Caco-2 (cell line): ENCODE measurements around the gene DISP3. TPM values are rescaled to one million over a fixed set of nuclear protein-coding genes. Genes with fewer than 3 reads are reported as not detected.
A peak's percentile ranks its signal among the peaks of the same experiment; 100 is the strongest.

ENCODE experiments used
- BruUV-seq: library from RNA; stranded (reverse); fragments of 400-500 nt; replicated peaks from 2 replicates; lab custom pipeline; 2021; lab: Mats Ljungman, UMichigan
- CTCF ChIA-PET: fragments of 300-600 bp; sonication (Branson Sonifier 250); formaldehyde crosslinking; loops from one replicate; lab custom pipeline; 2022; ENCODE audit warnings: antibody characterized with exemption; lab: Charles Lee
- POLR2A ChIA-PET: fragments of 300-600 bp; sonication (Branson Sonifier 250); formaldehyde crosslinking; loops from one replicate; lab custom pipeline; 2022; ENCODE audit warnings: antibody characterized with exemption; lab: Charles Lee
- DNase-seq, 2 experiments: peaks; one replicate each; pipeline versions ENCODE4 v3.0.0 to v3.0.0-alpha.2; 2020 to 2022
- H3K27me3 ChIP-seq: replicated peaks from 2 replicates; pipeline ENCODE4 v1.6.0; 2011; ENCODE audit warnings: low read length; ENCODE audit not compliant: control insufficient read depth, insufficient read depth
- H3K36me3 ChIP-seq: 2 replicates; pipeline ENCODE4 v1.5.1; 2011; ENCODE audit warnings: low read length; ENCODE audit not compliant: control insufficient read depth, insufficient read depth
- H3K4me1 ChIP-seq: fragments of 250-450 bp; sonication (Bioruptor Pico); 2 replicates; pipeline ENCODE4 v1.5.1; 2020; ENCODE audit warnings: mild to moderate bottlenecking
- H3K4me3 ChIP-seq: 2 replicates; pipeline ENCODE4 v1.5.1; 2011; ENCODE audit warnings: low read depth, mild to moderate bottlenecking, control low read depth, low read length
- H3K9me3 ChIP-seq: fragments of 250-450 bp; sonication (Bioruptor Pico); 2 replicates; pipeline ENCODE4 v1.5.1; 2020; ENCODE audit warnings: mild to moderate bottlenecking, moderate library complexity
- H3K27ac Mint-ChIP-seq: one replicate; pipeline ENCODE4 v1.8.0; 2022; ENCODE audit warnings: mixed read lengths; ENCODE audit not compliant: unreplicated experiment
- H3K27me3 Mint-ChIP-seq: one replicate; pipeline ENCODE4 v1.8.0; 2022; ENCODE audit warnings: mixed read lengths; ENCODE audit not compliant: insufficient read depth, unreplicated experiment
- H3K36me3 Mint-ChIP-seq: one replicate; pipeline ENCODE4 v1.8.0; 2022; ENCODE audit warnings: mild to moderate bottlenecking, mixed read lengths; ENCODE audit not compliant: insufficient read depth, unreplicated experiment
- H3K4me1 Mint-ChIP-seq: one replicate; pipeline ENCODE4 v1.8.0; 2022; ENCODE audit warnings: low read depth, mixed read lengths; ENCODE audit not compliant: unreplicated experiment
- H3K4me3 Mint-ChIP-seq: one replicate; pipeline ENCODE4 v1.8.0; 2022; ENCODE audit warnings: mild to moderate bottlenecking, moderate library complexity, mixed read lengths; ENCODE audit not compliant: unreplicated experiment
- H3K9me3 Mint-ChIP-seq: one replicate; pipeline ENCODE4 v1.8.0; 2022; ENCODE audit warnings: mixed read lengths; ENCODE audit not compliant: unreplicated experiment
- CTCF ChIP-seq, 2 experiments: fragments of 200-600 bp in 1 of 2; IDR thresholded peaks; 1 replicate in 1 of 2; 2 replicates in 1 of 2; pipeline versions ENCODE4 v1.5.1 to v1.8.0; 2011 to 2022; ENCODE audit warnings: antibody characterized with exemption in 1 of 2, control low read depth in 1 of 2, inconsistent platforms in 1 of 2, low read depth in 1 of 2, low read length in 1 of 2, mild to moderate bottlenecking in 1 of 2, moderate library complexity in 1 of 2; ENCODE audit not compliant: insufficient read depth in 1 of 2, severe bottlenecking in 1 of 2, unreplicated experiment in 1 of 2
- intact Hi-C: fragments of 100-400 bp; cut with micrococcal nuclease; formaldehyde crosslinking; loops from one replicate; pipeline ENCODE4 v1.10.0; 2022; ENCODE audit not compliant: unreplicated experiment
- total RNA-seq: library from RNA; stranded (reverse); gene quantifications from 2 replicates; pipeline ENCODE4 v1.2.3, GENCODE V29; 2022

Gene DISP3
- total RNA-seq, 1 experiment from 2014 or later, result 1.1 TPM

DNA sequence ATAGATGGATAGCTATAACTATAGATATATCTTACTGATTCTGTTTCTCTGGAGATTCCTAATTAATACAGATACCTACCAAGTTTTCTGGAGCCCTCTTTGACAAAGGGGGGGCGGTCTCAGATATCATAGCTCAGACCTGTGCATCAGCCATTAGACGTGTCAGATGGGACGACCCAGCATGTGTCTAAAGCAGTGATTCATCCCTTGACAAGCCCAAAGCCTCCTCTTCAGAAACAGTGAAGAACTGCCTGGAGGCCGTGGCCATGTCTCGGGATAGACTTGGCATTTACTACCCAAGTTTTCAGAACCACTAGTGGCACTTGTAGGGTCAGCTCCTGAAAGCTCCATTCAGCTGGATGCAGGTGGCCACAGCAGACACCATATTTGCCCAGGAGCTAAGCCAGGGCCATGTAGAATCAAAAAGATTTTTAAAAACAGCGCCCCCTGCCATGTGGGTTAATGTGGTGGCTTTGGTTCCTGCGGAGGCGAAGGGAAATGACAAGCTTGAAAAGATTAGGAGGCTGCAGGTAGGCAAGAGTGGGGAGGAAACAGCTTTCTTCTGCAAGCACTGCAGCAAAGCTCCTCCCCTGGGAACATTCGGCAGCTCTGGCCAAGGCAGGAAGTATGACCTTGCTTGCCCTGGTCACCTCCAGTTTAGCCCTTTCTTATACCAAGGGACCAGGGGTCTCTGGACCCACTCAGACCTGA is 93.1 kb downstream of the DISP3 start:
- no TSS peak for BruUV-seq
- no peak overlapping the region for H3K27ac Mint-ChIP-seq
- no peaks in the 10 kb centered on the region for H3K9me3 Mint-ChIP-seq
- ChIA-PET POLR2A (interaction anchor here (0.5 kb wide), 1 partner anchor 299 kb away, joined by 5 read pairs; no protein-coding TSS in a partner anchor), CTCF (interaction anchor here (1.1 kb wide), 1 partner anchor 286 kb away, joined by 3 read pairs; no protein-coding TSS in a partner anchor)
- no peaks in the 10 kb centered on the region for H3K4me1 ChIP-seq
- no peak for TF ChIP-seq CTCF (IDR thresholded peaks at IDR 0.05; ENCODE audit: insufficient read depth in 1 of 2, low read depth in 1 of 2, low read length in 1 of 2, severe bottlenecking in 1 of 2, unreplicated experiment in 1 of 2)
- H3K27me3 ChIP-seq, result peaks cover 4% of the 10 kb centered on the region
- DNase-seq, result peak in 1 of 2 experiments; percentile 13
- H3K9me3 ChIP-seq, result no peaks in the 10 kb centered on the region
- intact Hi-C loops, result loop anchor here (10.0 kb wide), 1 partner anchor 73 kb away; no protein-coding TSS in a partner anchor
- no peaks in the 10 kb centered on the region for H3K36me3 ChIP-seq
- H3K4me1 Mint-ChIP-seq, result no peaks in the 10 kb centered on the region
- peaks cover 20% of the 10 kb centered on the region for H3K27me3 Mint-ChIP-seq
- no peak overlapping the region for H3K4me3 ChIP-seq
- no peaks in the 10 kb centered on the region for H3K36me3 Mint-ChIP-seq
- no peak overlapping the region for H3K4me3 Mint-ChIP-seq

GRCh38 chr1:11573116-11573692 is 94.2 kb downstream of the DISP3 start:
- intact Hi-C loops, result loop anchor here (10.0 kb wide), 1 partner anchor 72 kb away; no protein-coding TSS in a partner anchor
- no peaks in the 10 kb centered on the region for H3K36me3 ChIP-seq
- H3K9me3 ChIP-seq, result no peaks in the 10 kb centered on the region
- H3K4me3 ChIP-seq, result no peak overlapping the region
- Mint-ChIP-seq H3K4me1 (no peaks in the 10 kb centered on the region), H3K27ac (no peak overlapping the region), H3K27me3 (peaks cover 22% of the 10 kb centered on the region), H3K36me3 (no peaks in the 10 kb centered on the region), H3K9me3 (no peaks in the 10 kb centered on the region), H3K4me3 (no peak overlapping the region)
- DNase-seq, result no peak
- peaks cover 2% of the 10 kb centered on the region; the same call in 1 of the 2 replicates for H3K27me3 ChIP-seq
- ChIA-PET CTCF (no interaction called here), POLR2A (no interaction called here)
- BruUV-seq, result no TSS peak
- no peaks in the 10 kb centered on the region for H3K4me1 ChIP-seq
- TF ChIP-seq CTCF (IDR thresholded peaks at IDR 0.05; ENCODE audit: insufficient read depth in 1 of 2, low read depth in 1 of 2, low read length in 1 of 2, severe bottlenecking in 1 of 2, unreplicated experiment in 1 of 2), result no peak

DNA sequence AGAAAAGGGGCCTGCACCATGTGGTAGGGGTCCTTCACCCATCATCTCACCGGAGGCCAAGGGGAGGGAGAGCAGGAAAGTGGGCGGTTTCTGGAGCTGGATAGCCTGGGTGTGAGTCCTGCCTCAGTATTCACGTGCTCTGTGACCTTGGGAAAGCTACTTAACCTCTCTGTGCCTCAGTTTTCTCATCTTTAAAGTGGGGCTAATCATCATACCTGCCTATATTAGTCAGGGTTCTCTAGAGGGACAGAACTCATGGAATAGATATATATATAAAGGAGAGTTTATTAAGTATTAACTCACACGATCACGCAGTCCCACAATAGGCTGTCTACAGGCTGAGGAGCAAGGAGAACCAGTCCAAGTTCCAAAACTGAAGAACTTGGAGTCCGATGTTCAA is 96.6 kb downstream of the DISP3 start:
- H3K27me3 ChIP-seq, result peaks cover 2% of the 10 kb centered on the region; the same call in 1 of the 2 replicates
- no peaks in the 10 kb centered on the region for H3K36me3 Mint-ChIP-seq
- no peak for TF ChIP-seq CTCF (IDR thresholded peaks at IDR 0.05; ENCODE audit: insufficient read depth in 1 of 2, low read depth in 1 of 2, low read length in 1 of 2, severe bottlenecking in 1 of 2, unreplicated experiment in 1 of 2)

More for the DNA sequence above, 96.6 kb downstream of the DISP3 start:
- no peak overlapping the region for H3K4me3 ChIP-seq
- H3K4me1 Mint-ChIP-seq, result no peaks in the 10 kb centered on the region
- CTCF ChIA-PET, result no interaction called here
- POLR2A ChIA-PET, result no interaction called here
- peaks cover 20% of the 10 kb centered on the region for H3K27me3 Mint-ChIP-seq
- H3K36me3 ChIP-seq, result no peaks in the 10 kb centered on the region
- no peaks in the 10 kb centered on the region for H3K9me3 ChIP-seq
- intact Hi-C loops, result loop anchor here (10.0 kb wide), 1 partner anchor 69 kb away; no protein-coding TSS in a partner anchor
- H3K4me1 ChIP-seq, result no peaks in the 10 kb centered on the region
- no peak for DNase-seq
- H3K4me3 Mint-ChIP-seq, result no peak overlapping the region
- BruUV-seq, result no TSS peak
- H3K9me3 Mint-ChIP-seq, result no peaks in the 10 kb centered on the region
- H3K27ac Mint-ChIP-seq, result no peak overlapping the region
